GM12878 (cell line): Measurements from ENCODE around the gene RAPGEF6.

Source experiments
- EZH2 ChIP-seq: IDR thresholded peaks from 2 replicates; pipeline ENCODE4 v1.6.1; 2012; ENCODE audit warnings: low read depth, mild to moderate bottlenecking, control low read depth, inconsistent platforms, low read length, borderline replicate concordance; ENCODE audit not compliant: control insufficient read depth
- POLR2A ChIP-seq: IDR thresholded peaks from 2 replicates; pipeline ENCODE4 v1.6.1; 2011; ENCODE audit warnings: low read depth, mild to moderate bottlenecking, low read length
- POLR2AphosphoS5 ChIP-seq: IDR thresholded peaks from 2 replicates; pipeline ENCODE4 v1.6.1; 2011; ENCODE audit warnings: mild to moderate bottlenecking, low read length, inconsistent platforms
- SREBF2 ChIP-seq: IDR thresholded peaks from 2 replicates; pipeline ENCODE4 v1.6.1; 2012; ENCODE audit warnings: mild to moderate bottlenecking, low read length
- TAF1 ChIP-seq: IDR thresholded peaks from 2 replicates; pipeline ENCODE4 v1.6.1; 2011; ENCODE audit warnings: mild to moderate bottlenecking, low read depth, low read length, borderline replicate concordance
- ZNF274 ChIP-seq: IDR thresholded peaks from one replicate; pipeline ENCODE4 v1.8.0; 2011; ENCODE audit not compliant: insufficient read length, insufficient read depth
- TF ChIP-seq, protein P1 (sequence below): fragments of 450-650 bp; formaldehyde crosslinking; IDR thresholded peaks from 2 replicates; pipeline ENCODE4 v1.5.0; 2022; ENCODE audit warnings: mild to moderate bottlenecking, missing genetic modification characterization
- TF ChIP-seq, protein P2 (sequence below), 3 experiments: IDR thresholded peaks in 2 of 3; conservative IDR thresholded peaks in 1 of 3; 2 replicates each; pipeline ENCODE4 v1.5.1; 2011; ENCODE audit warnings: low read depth in 3 of 3, low read length in 3 of 3, mild to moderate bottlenecking in 3 of 3, control low read depth in 2 of 3, moderate library complexity in 2 of 3, inconsistent platforms in 1 of 3, mixed read lengths in 1 of 3; ENCODE audit not compliant: control insufficient read depth in 2 of 3, insufficient read depth in 1 of 3; ENCODE audit errors: extremely low read depth in 1 of 3

DNA sequence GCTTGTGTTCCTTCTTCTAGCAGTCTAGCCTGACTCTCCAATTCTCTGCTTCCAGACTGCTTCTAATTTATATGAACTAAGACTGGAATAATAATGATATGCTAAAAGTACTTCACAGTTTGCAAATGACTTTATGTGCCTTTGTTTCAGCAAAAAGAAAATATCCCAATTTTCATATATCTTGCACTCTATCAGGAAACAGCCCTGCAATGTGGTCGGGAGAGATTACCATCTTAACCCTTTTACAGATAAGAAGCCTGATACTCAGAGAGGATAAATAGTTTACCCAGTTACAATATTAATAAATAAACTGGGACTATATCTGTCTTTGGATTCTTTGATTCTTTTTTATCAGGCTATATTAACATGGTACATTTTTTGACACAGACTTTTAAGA, 245.2 kb downstream of the RAPGEF6 start:
- TF ChIP-seq, protein P1, sequence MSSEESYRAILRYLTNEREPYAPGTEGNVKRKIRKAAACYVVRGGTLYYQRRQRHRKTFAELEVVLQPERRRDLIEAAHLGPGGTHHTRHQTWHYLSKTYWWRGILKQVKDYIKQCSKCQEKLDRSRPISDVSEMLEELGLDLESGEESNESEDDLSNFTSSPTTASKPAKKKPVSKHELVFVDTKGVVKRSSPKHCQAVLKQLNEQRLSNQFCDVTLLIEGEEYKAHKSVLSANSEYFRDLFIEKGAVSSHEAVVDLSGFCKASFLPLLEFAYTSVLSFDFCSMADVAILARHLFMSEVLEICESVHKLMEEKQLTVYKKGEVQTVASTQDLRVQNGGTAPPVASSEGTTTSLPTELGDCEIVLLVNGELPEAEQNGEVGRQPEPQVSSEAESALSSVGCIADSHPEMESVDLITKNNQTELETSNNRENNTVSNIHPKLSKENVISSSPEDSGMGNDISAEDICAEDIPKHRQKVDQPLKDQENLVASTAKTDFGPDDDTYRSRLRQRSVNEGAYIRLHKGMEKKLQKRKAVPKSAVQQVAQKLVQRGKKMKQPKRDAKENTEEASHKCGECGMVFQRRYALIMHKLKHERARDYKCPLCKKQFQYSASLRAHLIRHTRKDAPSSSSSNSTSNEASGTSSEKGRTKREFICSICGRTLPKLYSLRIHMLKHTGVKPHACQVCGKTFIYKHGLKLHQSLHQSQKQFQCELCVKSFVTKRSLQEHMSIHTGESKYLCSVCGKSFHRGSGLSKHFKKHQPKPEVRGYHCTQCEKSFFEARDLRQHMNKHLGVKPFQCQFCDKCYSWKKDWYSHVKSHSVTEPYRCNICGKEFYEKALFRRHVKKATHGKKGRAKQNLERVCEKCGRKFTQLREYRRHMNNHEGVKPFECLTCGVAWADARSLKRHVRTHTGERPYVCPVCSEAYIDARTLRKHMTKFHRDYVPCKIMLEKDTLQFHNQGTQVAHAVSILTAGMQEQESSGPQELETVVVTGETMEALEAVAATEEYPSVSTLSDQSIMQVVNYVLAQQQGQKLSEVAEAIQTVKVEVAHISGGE (CRISPR knock-in tag), result no peak
- TF ChIP-seq, protein P2, sequence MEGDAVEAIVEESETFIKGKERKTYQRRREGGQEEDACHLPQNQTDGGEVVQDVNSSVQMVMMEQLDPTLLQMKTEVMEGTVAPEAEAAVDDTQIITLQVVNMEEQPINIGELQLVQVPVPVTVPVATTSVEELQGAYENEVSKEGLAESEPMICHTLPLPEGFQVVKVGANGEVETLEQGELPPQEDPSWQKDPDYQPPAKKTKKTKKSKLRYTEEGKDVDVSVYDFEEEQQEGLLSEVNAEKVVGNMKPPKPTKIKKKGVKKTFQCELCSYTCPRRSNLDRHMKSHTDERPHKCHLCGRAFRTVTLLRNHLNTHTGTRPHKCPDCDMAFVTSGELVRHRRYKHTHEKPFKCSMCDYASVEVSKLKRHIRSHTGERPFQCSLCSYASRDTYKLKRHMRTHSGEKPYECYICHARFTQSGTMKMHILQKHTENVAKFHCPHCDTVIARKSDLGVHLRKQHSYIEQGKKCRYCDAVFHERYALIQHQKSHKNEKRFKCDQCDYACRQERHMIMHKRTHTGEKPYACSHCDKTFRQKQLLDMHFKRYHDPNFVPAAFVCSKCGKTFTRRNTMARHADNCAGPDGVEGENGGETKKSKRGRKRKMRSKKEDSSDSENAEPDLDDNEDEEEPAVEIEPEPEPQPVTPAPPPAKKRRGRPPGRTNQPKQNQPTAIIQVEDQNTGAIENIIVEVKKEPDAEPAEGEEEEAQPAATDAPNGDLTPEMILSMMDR (IDR thresholded peaks at IDR 0.05 in 2 of 3, conservative IDR thresholded peaks at IDR 0.05 in 1 of 3; ENCODE audit: control insufficient read depth in 2 of 3, extremely low read depth in 1 of 3, insufficient read depth in 1 of 3, low read depth in 3 of 3, low read length in 3 of 3), result no peak
- TF ChIP-seq POLR2AphosphoS5 (no peak), EZH2 (no peak), ZNF274 (no peak), SREBF2 (no peak), POLR2A (no peak), TAF1 (no peak)
